NCI-H128 (cell line): ENCODE measurements around the gene AFMID.

Source experiments
- DNase-seq: peaks from one replicate; lab custom pipeline; 2025; ENCODE audit not compliant: unreplicated experiment; lab: John Stamatoyannopoulos, UW

AFMID gene

DNA sequence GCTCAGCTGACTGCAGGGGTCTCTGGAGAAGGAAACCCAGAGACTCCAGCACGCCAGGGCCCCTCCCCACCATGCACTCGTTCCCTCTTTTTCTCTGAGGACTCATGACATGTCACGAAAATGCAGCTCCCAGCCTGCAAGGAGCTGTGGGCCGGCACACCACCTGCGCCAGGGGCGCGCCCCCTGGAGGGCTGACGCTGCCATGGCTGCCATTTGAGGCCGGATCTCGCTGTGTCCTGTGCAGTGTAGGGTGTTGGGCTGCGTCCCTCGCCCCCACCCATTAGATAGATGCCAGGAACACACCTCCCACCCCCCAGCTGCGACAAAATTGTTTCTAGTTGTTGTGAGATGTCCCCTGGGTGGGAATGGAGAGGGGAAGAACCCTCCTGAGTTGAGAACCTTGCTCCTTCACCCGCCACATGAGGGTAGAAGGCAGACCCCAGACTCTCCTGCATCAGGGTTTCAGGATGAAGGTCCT is 10.6 kb upstream of the AFMID start:
- no peak for DNase-seq

GRCh38 chr17:78179372-78179771 is 7.8 kb upstream of the AFMID start:
- DNase-seq: no peak

GRCh38 chr17:78180083-78180482 is 7.1 kb upstream of the AFMID start:
- no peak for DNase-seq

GRCh38 chr17:78180508-78180907 is 6.7 kb upstream of the AFMID start:
- no peak for DNase-seq

DNA sequence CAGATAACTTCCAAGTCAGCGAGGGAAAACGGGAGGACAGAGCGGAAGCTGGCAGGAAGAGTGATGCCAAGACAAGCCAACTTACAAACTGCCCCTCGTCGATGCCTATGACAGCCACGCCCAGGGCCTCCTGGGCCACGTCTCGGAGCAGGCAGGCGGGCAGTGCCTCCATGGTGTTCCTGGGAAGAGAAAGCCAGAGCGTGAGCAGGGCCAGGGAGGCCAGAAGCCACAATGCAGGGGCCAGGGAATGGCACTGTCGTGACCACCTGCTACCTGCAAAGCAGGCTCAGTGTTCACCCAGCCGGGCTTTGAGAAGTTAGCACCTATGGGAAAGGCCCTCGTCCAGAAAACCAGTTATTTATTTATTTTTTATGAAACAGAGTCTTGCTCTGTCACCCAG is 4.7 kb upstream of the AFMID start:
- DNase-seq: no peak

DNA sequence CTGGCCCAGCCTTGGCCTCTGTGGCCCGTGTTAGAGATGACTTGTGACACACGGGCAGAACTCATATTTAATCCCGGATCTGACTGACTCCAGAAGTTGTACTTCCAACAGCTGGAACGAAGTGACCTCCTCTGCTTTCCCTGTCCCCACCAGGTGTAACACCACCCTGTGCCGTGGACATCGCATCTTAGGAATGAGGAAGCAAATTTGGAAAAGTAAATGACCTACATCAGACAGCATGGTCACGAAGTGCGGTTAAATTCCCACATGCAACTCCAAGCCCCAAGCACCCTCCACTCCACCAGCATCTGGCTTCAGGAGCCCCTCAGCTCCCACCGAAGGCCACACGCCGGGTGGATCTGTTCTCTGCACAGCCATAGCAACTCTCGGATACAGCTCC is 3.2 kb upstream of the AFMID start:
- no peak for DNase-seq

- no peak for DNase-seq
These were observed 2.8 kb upstream of the AFMID start for GRCh38 chr17:78184351-78184750.

- no peak for DNase-seq
These were observed 2.3 kb upstream of the AFMID start for GRCh38 chr17:78184868-78185267.

DNA sequence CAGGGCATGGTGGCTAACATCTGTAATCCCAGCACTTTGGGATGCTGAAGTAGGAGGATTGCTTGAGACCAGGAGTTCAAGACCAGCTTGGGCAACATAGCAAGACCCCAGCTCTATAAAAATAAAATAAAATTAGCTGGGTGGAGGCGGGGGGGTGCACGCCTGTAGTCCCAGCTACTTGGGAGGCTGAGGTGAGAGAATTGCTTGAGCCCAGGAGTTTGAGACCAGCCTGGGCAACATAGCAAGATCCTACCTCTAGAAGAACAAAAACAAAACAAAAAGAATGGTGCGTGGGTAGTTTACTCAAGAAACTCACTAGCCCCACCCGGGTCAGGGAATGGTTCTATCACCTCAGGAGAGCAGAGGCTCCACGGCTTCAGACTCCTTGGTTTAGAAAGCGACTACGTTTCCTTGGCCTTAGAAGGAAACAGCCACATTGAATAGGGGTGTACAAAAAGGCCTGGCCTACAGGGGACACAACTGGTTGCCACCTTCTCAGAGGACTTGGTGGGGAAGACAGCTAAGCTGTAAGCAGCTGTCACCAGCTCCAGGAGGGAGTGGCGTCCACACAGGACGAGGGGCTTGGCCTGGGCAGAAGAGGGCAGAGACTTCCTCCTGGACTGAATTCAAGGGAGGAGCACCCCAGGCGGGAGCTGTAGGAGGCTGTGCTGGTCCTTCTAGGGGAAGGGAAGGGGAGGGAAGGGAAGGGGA is 1.0 kb upstream of the AFMID start:
- no peak for DNase-seq

DNA sequence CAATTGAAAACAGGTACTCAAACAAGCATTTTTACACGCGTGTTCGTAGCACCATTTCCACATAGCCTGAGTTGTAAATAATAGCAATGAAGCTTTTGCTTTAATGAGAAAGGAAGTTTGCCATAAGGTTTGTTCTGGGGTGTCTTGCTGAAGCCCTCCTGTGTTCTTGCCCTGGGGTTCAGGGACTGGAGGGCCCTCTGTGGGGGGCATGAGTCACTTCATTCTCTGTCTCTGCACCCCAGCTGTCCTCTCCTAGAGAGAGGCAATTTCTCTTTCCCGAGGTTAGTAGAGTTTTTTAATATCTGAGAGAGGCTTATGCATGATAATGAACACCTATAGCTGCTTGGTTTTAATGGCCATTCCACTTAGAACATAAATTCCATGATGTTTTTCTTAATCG is 9.6 kb downstream of the AFMID start:
- DNase-seq: no peak

- DNase-seq: no peak
These were observed 10.1 kb downstream of the AFMID start for GRCh38 chr17:78197147-78197832.

- no peak for DNase-seq
These were observed 13.3 kb downstream of the AFMID start for GRCh38 chr17:78200451-78200850.

DNA sequence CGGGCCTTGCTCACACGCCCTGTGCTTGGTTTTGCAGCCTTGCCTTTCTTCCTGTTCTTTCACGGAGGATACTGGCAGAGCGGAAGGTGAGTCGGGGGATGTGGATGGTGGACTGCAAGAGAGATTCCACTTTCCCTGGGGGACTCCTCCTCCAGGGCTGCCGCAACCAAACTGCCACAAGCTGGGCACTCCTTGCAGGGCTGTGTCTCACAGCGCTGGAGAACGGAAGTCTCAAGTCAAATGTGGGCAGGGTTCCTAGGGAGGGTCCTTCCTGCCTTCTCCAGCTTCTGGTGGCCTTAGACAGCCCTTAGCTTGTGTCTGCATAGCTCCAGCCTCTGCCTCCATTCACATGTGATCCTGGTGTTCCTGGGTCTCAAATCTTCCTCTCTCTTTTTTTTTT is 15.5 kb downstream of the AFMID start:
- DNase-seq: no peak

DNA sequence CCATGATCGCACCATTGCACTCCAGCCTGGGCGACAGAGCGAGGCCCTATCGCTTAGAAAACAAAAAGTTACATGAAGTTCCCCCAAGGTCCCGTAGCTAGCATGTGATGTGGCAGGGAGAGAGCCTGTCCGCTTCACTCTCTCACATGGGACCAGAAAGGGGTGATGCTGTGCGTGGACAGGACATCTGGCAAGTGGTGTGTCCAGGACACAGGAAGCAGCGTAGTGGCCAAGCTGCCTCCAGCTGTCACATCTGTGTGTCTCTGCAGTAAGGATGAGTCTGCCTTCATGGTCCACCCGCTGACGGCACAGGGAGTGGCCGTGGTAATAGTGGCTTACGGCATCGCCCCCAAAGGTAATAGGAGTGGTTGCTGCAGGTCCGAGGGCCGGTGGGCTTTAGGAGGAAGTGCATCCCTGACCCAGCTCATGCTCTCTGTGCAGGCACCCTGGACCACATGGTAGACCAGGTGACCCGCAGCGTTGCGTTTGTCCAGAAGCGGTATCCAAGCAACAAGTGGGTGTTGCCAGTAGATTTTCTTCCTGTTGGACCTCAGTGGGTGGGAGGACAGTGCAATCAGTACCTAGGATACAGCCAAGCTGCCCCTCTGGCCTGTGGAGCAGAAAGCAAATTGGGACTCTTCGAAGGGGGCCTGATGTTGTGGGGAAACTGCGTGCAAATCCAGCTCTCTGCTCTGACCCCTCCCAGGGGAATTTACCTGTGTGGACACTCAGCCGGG is 17.4 kb downstream of the AFMID start:
- no peak for DNase-seq

- no peak for DNase-seq
These were observed 18.1 kb downstream of the AFMID start for GRCh38 chr17:78205124-78205775.

GRCh38 chr17:78206298-78206697 is 19.1 kb downstream of the AFMID start:
- no peak for DNase-seq

- DNase-seq: no peak
These were observed 21.3 kb downstream of the AFMID start for GRCh38 chr17:78208486-78208885.

- no peak for DNase-seq
These were observed 22.9 kb downstream of the AFMID start for GRCh38 chr17:78210111-78210510.

DNA sequence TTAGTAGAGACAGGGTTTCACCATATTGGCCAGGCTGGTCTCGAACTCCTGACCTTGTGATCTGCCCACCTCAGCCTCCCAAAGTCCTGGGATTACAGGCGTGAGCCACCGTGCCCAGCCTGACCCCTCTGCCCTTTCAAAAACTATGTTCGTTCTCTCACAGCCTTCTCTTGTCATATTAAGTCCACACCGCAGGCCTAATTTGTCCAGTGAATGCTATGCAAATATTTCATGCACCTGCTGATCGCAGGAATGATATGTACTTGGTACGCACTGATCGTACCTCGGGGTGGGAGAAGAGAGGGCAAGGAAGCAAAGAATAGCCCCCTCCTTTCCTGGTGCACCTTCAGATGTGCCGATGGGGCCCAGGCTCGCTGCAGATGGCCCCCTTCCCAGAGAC is 23.9 kb downstream of the AFMID start:
- no peak for DNase-seq

- peak; percentile 60 for DNase-seq
These were observed 27.0 kb downstream of the AFMID start, which contains the start of gene BIRC5 for GRCh38 chr17:78214016-78214705. TSS of gene BIRC5 (plus strand) at chr17:78214253. CDS start at chr17:78214317, 64 bp downstream.

DNA sequence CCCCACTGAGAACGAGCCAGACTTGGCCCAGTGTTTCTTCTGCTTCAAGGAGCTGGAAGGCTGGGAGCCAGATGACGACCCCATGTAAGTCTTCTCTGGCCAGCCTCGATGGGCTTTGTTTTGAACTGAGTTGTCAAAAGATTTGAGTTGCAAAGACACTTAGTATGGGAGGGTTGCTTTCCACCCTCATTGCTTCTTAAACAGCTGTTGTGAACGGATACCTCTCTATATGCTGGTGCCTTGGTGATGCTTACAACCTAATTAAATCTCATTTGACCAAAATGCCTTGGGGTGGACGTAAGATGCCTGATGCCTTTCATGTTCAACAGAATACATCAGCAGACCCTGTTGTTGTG is 27.5 kb downstream of the AFMID start:
- no peak for DNase-seq
